DND-41 (cell line): ENCODE results near the gene SBF1.

Experiments used
- ATAC-seq: fragments of 200-7000 bp; cut with Tn5 transposase; 3 replicates; pipeline ENCODE4 v1.9.1; 2021; ENCODE audit warnings: low read depth; ENCODE audit not compliant: insufficient read depth
- DNase-seq: peaks from one replicate; pipeline ENCODE4 v3.0.0-alpha.2; 2020
- H2AFZ ChIP-seq: 2 replicates; pipeline ENCODE4 v1.6.0; 2012; ENCODE audit warnings: low read depth, low read length
- H3K27ac ChIP-seq: 2 replicates; pipeline ENCODE4 v1.5.1; 2012; ENCODE audit warnings: low read length, inconsistent platforms
- H3K27me3 ChIP-seq: fragments of 200-600 bp; sonication (generic); 2 replicates; pipeline ENCODE4 v1.6.0; 2012; ENCODE audit warnings: low read length, mild to moderate bottlenecking, inconsistent platforms; ENCODE audit not compliant: insufficient read depth, poor library complexity
- H3K36me3 ChIP-seq: 2 replicates; pipeline ENCODE4 v1.5.1; 2012; ENCODE audit warnings: low read length, inconsistent platforms; ENCODE audit not compliant: insufficient read depth
- H3K4me1 ChIP-seq: 2 replicates; pipeline ENCODE4 v1.5.1; 2012; ENCODE audit warnings: mild to moderate bottlenecking, low read length; ENCODE audit not compliant: insufficient read depth
- H3K4me2 ChIP-seq: 2 replicates; pipeline ENCODE4 v1.6.0; 2012; ENCODE audit warnings: mild to moderate bottlenecking, moderate library complexity, low read length, inconsistent platforms; ENCODE audit not compliant: insufficient read depth
- H3K4me3 ChIP-seq, 2 experiments: fragments of 200-600 bp in 1 of 2; shearing (Covaris generic) in 1 of 2; 2 replicates each; pipeline ENCODE4 v1.5.1; 2012 to 2016; ENCODE audit warnings: inconsistent platforms in 2 of 2, low read length in 2 of 2, mild to moderate bottlenecking in 2 of 2, low read depth in 1 of 2, moderate library complexity in 1 of 2
- H3K79me2 ChIP-seq: 2 replicates; pipeline ENCODE4 v1.6.0; 2012; ENCODE audit warnings: low read length, inconsistent platforms; ENCODE audit not compliant: insufficient read depth
- H3K9ac ChIP-seq: 2 replicates; pipeline ENCODE4 v1.6.0; 2012; ENCODE audit warnings: low read depth, mild to moderate bottlenecking, inconsistent platforms, low read length, moderate library complexity
- H3K9me3 ChIP-seq: 2 replicates; pipeline ENCODE4 v1.5.1; 2012; ENCODE audit warnings: low read length, moderate library complexity, mild to moderate bottlenecking, inconsistent platforms; ENCODE audit not compliant: insufficient read depth, severe bottlenecking
- H4K20me1 ChIP-seq: 2 replicates; pipeline ENCODE4 v1.6.0; 2012; ENCODE audit warnings: low read length; ENCODE audit not compliant: insufficient read depth
- EZH2 ChIP-seq: IDR thresholded peaks from 3 replicates; pipeline ENCODE4 v1.6.1; 2012; ENCODE audit warnings: borderline replicate concordance, low read depth, mild to moderate bottlenecking, moderate library complexity, low read length, inconsistent platforms; ENCODE audit not compliant: severe bottlenecking
- TF ChIP-seq, protein P1 (sequence below): IDR thresholded peaks from 2 replicates; pipeline ENCODE4 v1.5.1; 2012; ENCODE audit warnings: borderline replicate concordance, low read length, moderate library complexity, mild to moderate bottlenecking; ENCODE audit not compliant: poor library complexity, severe bottlenecking; ENCODE audit errors: extremely low read depth

Gene SBF1

DNA sequence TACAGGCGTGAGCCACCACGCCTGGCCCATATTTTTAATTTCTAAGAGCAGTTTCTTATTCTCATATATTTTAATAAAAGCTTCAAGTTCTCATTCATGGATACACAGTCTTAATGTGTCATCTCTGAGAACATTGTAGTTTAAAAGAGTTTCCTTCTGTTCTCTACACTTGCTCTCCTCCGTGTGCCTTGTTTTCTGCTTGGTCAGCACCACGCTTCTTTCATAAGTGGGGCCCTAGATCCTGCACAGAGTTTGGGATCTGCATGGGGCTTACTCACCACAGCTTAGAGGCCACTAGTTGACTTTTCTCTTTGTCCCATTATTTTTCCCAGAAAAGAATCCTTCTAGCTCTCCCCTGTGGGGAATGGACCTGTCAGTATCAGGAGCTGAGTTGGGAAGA is 72.9 kb downstream of the SBF1 start:
- Histone ChIP-seq H3K4me3 (no peak overlapping the region), H3K9me3 (no peaks in the 10 kb centered on the region), H3K36me3 (peaks cover 67% of the 10 kb centered on the region), H3K4me1 (no peaks in the 10 kb centered on the region), H3K9ac (no peak overlapping the region), H3K79me2 (peaks cover 42% of the 10 kb centered on the region), H2AFZ (no peak overlapping the region), H3K27me3 (no peaks in the 10 kb centered on the region), H3K4me2 (no peak overlapping the region), H3K27ac (no peak overlapping the region), H4K20me1 (peaks cover 37% of the 10 kb centered on the region)
- DNase-seq (no peak), ATAC-seq (no peak)
- no peak for TF ChIP-seq EZH2
- TF ChIP-seq, protein P1, sequence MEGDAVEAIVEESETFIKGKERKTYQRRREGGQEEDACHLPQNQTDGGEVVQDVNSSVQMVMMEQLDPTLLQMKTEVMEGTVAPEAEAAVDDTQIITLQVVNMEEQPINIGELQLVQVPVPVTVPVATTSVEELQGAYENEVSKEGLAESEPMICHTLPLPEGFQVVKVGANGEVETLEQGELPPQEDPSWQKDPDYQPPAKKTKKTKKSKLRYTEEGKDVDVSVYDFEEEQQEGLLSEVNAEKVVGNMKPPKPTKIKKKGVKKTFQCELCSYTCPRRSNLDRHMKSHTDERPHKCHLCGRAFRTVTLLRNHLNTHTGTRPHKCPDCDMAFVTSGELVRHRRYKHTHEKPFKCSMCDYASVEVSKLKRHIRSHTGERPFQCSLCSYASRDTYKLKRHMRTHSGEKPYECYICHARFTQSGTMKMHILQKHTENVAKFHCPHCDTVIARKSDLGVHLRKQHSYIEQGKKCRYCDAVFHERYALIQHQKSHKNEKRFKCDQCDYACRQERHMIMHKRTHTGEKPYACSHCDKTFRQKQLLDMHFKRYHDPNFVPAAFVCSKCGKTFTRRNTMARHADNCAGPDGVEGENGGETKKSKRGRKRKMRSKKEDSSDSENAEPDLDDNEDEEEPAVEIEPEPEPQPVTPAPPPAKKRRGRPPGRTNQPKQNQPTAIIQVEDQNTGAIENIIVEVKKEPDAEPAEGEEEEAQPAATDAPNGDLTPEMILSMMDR: no peak

DNA sequence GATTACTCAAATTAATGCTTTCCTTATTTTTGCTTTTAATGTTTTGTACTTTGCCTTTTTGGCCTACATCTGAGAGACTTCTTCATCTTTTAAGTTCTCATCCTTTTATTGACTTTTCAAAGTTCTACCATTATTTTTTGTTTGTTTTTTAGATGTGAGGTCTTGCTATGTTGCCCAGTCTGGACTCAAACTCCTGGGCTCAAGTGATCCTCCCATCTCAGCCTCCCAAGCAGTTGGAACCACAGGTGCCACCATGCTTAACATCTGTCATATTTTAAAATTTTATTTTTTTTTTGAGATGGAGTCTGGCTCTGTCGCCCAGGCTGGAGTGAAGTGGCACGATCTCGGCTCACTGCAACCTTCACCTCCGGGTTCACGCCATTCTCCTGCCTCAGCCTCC is 73.9 kb downstream of the SBF1 start:
- DNase-seq (no peak), ATAC-seq (no peak)
- H3K36me3 ChIP-seq: peaks cover 64% of the 10 kb centered on the region
- H2AFZ ChIP-seq: no peak overlapping the region
- no peak overlapping the region for H3K9ac ChIP-seq
- TF ChIP-seq, protein P1: no peak
- no peak for TF ChIP-seq EZH2
- no peaks in the 10 kb centered on the region for H3K9me3 ChIP-seq
- H3K4me2 ChIP-seq: no peak overlapping the region
- peaks cover 36% of the 10 kb centered on the region for H4K20me1 ChIP-seq
- no peak overlapping the region for H3K4me3 ChIP-seq
- no peaks in the 10 kb centered on the region for H3K4me1 ChIP-seq
- no peaks in the 10 kb centered on the region for H3K27me3 ChIP-seq
- H3K27ac ChIP-seq: no peak overlapping the region
- peaks cover 48% of the 10 kb centered on the region for H3K79me2 ChIP-seq

DNA sequence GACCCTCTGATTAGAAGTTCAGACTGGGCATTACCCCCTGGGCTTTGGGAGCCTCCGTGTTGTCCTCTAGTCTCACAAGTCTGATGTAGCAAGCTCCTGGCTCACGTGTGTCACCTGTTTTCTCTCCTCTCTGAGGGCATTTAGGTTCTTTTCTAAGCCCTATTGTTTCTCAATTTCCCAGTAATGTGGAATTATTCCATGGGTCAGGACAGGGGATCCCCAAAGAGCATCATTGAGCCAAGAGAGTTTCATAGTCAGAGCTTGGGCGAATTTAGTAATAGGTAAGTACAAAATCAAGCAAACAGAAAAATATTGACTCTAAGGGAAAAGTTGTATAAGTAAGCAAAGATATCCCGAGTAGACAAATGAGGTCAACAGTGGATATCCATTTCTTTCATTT is 74.4 kb downstream of the SBF1 start:
- DNase-seq (no peak), ATAC-seq (no peak)
- TF ChIP-seq, protein P1: no peak
- no peak for TF ChIP-seq EZH2
- peaks cover 51% of the 10 kb centered on the region for H3K79me2 ChIP-seq
- H3K4me1 ChIP-seq: no peaks in the 10 kb centered on the region
- no peaks in the 10 kb centered on the region for H3K9me3 ChIP-seq
- H4K20me1 ChIP-seq: peaks cover 36% of the 10 kb centered on the region
- peaks cover 67% of the 10 kb centered on the region for H3K36me3 ChIP-seq
- no peak overlapping the region for H2AFZ ChIP-seq
- no peak overlapping the region for H3K9ac ChIP-seq
- no peak overlapping the region for H3K27ac ChIP-seq
- H3K27me3 ChIP-seq: no peaks in the 10 kb centered on the region
- no peak overlapping the region for H3K4me2 ChIP-seq
- no peak overlapping the region for H3K4me3 ChIP-seq
